Astrocyte (in vitro differentiated cells and primary cell): ENCODE measurements around the gene ASB4.

ENCODE experiments used
- EZH2 ChIP-seq: IDR thresholded peaks from 2 replicates; pipeline ENCODE4 v1.6.1; 2012; ENCODE audit warnings: mild to moderate bottlenecking, low read length, inconsistent platforms; ENCODE audit not compliant: insufficient read depth
- TF ChIP-seq, protein P1 (sequence below): IDR thresholded peaks from 2 replicates; pipeline ENCODE4 v1.5.1; 2011; ENCODE audit warnings: low read depth, mild to moderate bottlenecking, inconsistent platforms, low read length, moderate library complexity; ENCODE audit not compliant: insufficient read depth

DNA sequence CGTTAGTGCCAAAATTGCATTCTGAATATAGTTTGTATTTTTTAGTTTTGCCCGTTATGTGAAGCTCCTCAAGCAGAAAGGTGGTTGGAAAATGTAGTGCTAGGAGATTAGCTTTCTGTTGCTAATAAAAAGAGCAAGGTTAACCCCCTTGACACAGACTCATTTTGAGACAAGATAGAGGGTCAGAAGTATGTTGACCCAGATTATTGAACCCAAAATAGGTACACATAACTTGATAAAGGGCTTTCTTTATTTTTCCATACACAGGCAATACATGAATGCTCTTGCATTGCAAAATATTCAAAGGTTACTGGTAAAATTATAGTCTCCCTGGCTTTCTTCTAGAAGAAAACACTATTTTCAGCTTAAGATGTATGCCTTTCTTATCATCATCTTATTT, 40.9 kb upstream of the ASB4 start:
- TF ChIP-seq, protein P1, sequence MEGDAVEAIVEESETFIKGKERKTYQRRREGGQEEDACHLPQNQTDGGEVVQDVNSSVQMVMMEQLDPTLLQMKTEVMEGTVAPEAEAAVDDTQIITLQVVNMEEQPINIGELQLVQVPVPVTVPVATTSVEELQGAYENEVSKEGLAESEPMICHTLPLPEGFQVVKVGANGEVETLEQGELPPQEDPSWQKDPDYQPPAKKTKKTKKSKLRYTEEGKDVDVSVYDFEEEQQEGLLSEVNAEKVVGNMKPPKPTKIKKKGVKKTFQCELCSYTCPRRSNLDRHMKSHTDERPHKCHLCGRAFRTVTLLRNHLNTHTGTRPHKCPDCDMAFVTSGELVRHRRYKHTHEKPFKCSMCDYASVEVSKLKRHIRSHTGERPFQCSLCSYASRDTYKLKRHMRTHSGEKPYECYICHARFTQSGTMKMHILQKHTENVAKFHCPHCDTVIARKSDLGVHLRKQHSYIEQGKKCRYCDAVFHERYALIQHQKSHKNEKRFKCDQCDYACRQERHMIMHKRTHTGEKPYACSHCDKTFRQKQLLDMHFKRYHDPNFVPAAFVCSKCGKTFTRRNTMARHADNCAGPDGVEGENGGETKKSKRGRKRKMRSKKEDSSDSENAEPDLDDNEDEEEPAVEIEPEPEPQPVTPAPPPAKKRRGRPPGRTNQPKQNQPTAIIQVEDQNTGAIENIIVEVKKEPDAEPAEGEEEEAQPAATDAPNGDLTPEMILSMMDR = no peak
- TF ChIP-seq EZH2 = no peak
